H1 (cell line): Measurements from ENCODE around the gene NLRX1. TPM values are rescaled to one million over a fixed set of nuclear protein-coding genes. Genes with fewer than 3 reads are reported as not detected.

Source experiments
- CTCF ChIA-PET: fragments of 300-600 bp; sonication (Branson Sonifier 250); formaldehyde crosslinking; loops from one replicate; lab custom pipeline; 2021; ENCODE audit not compliant: partially characterized antibody; lab: Charles Lee
- POLR2A ChIA-PET: fragments of 300-600 bp; sonication (Branson Sonifier 250); formaldehyde crosslinking; loops from one replicate; lab custom pipeline; 2021; ENCODE audit warnings: inconsistent platforms; ENCODE audit not compliant: partially characterized antibody; lab: Charles Lee
- DNase-seq, 2 experiments: peaks; one replicate each; pipeline versions ENCODE4 v3.0.0 to v3.0.0-alpha.2; 2010 to 2022; ENCODE audit warnings: low spot score in 2 of 2, low read depth in 1 of 2, mixed read lengths in 1 of 2
- FAIRE-seq: peaks from 2 replicates; lab custom pipeline; 2011; peaks lifted over from hg19 to GRCh38; lab: Jason Lieb, UNC
- H2AFZ ChIP-seq: 2 replicates; pipeline ENCODE4 v1.8.1; 2012; ENCODE audit warnings: low read length, inconsistent platforms
- H2AK5ac ChIP-seq: 2 replicates; pipeline ENCODE4 v1.6.1; 2013; ENCODE audit warnings: low read depth, low read length
- H2BK120ac ChIP-seq: replicated peaks from 2 replicates; pipeline ENCODE3; 2013; ENCODE audit warnings: low read depth, low read length, inconsistent platforms
- H2BK12ac ChIP-seq: 2 replicates; pipeline ENCODE4 v1.6.1; 2013; ENCODE audit warnings: low read depth, low read length
- H2BK15ac ChIP-seq: 2 replicates; pipeline ENCODE4 v1.6.1; 2013; ENCODE audit warnings: low read length
- H2BK20ac ChIP-seq: 2 replicates; pipeline ENCODE4 v1.6.1; 2013; ENCODE audit warnings: low read length
- H2BK5ac ChIP-seq: 2 replicates; pipeline ENCODE4 v1.6.1; 2013; ENCODE audit warnings: low read depth, low read length
- H3K14ac ChIP-seq: 2 replicates; pipeline ENCODE4 v1.6.1; 2013; ENCODE audit warnings: inconsistent platforms; ENCODE audit not compliant: insufficient read length
- H3K18ac ChIP-seq: 2 replicates; pipeline ENCODE4 v1.6.1; 2013; ENCODE audit warnings: low read length; ENCODE audit errors: extremely low read depth
- H3K23ac ChIP-seq: 2 replicates; pipeline ENCODE4 v1.6.1; 2013; ENCODE audit warnings: inconsistent platforms; ENCODE audit not compliant: insufficient read length
- H3K23me2 ChIP-seq: 2 replicates; pipeline ENCODE4 v1.6.1; 2013; ENCODE audit warnings: low read depth, low read length
- H3K27ac ChIP-seq: 2 replicates; pipeline ENCODE4 v1.6.1; 2011; ENCODE audit warnings: low read depth, low read length, inconsistent platforms
- H3K27me3 ChIP-seq, 4 experiments: replicated peaks in 1 of 4; 1 replicate in 1 of 4; 2 replicates in 3 of 4; pipeline versions ENCODE4 v1.6.1 to v1.8.1; 2011 to 2013; ENCODE audit warnings: low read length in 3 of 4, mild to moderate bottlenecking in 3 of 4, inconsistent platforms in 2 of 4, mixed read lengths in 2 of 4, moderate library complexity in 1 of 4; ENCODE audit not compliant: control insufficient read depth in 3 of 4, insufficient read depth in 3 of 4; ENCODE audit errors: extremely low read depth in 1 of 4
- H3K36me3 ChIP-seq, 4 experiments: 2 replicates each; pipeline versions ENCODE4 v1.6.1 to v1.8.1; 2011 to 2013; ENCODE audit warnings: mild to moderate bottlenecking in 4 of 4, low read length in 3 of 4, moderate library complexity in 2 of 4, control low read depth in 1 of 4, inconsistent platforms in 1 of 4; ENCODE audit not compliant: insufficient read depth in 4 of 4, control insufficient read depth in 2 of 4
- H3K4ac ChIP-seq: replicated peaks from 2 replicates; pipeline ENCODE3; 2013; ENCODE audit warnings: low read length, low read depth, mixed read lengths, inconsistent platforms; ENCODE audit not compliant: insufficient read length
- H3K4me1 ChIP-seq, 4 experiments: replicated peaks in 1 of 4; 1 replicate in 1 of 4; 2 replicates in 3 of 4; pipeline versions ENCODE4 v1.6.1 to v1.8.1; 2011 to 2013; ENCODE audit warnings: low read length in 3 of 4, inconsistent platforms in 2 of 4, mixed read lengths in 1 of 4; ENCODE audit not compliant: insufficient read depth in 4 of 4, control insufficient read depth in 3 of 4
- H3K4me2 ChIP-seq, 2 experiments: 2 replicates each; pipeline versions ENCODE4 v1.6.1 to v1.8.1; 2011 to 2013; ENCODE audit warnings: low read depth in 2 of 2, low read length in 2 of 2, control low read depth in 1 of 2, inconsistent platforms in 1 of 2, mild to moderate bottlenecking in 1 of 2; ENCODE audit not compliant: insufficient read depth in 1 of 2
- H3K4me3 ChIP-seq, 4 experiments: fragments of 200-600, 300-600 bp in 1 of 4; sonication (generic), shearing (Covaris generic), sonication (Bioruptor Twin) in 1 of 4; 2 replicates each; pipeline versions ENCODE4 v1.5.1 to v1.8.1; 2011 to 2016; ENCODE audit warnings: low read length in 4 of 4, low read depth in 3 of 4, control low read depth in 2 of 4, inconsistent platforms in 2 of 4, mild to moderate bottlenecking in 2 of 4, mixed read lengths in 1 of 4, moderate library complexity in 1 of 4; ENCODE audit not compliant: insufficient read depth in 2 of 4; ENCODE audit errors: extremely low read depth in 1 of 4
- H3K56ac ChIP-seq: replicated peaks from 2 replicates; pipeline ENCODE3; 2013; ENCODE audit warnings: low read depth, mild to moderate bottlenecking, mixed read lengths, low read length, inconsistent platforms; ENCODE audit not compliant: insufficient read length
- H3K79me1 ChIP-seq: 2 replicates; pipeline ENCODE4 v1.6.1; 2013; ENCODE audit warnings: low read depth, low read length, control low read depth
- H3K79me2 ChIP-seq, 2 experiments: 2 replicates each; pipeline versions ENCODE4 v1.6.1 to v1.8.1; 2012 to 2013; ENCODE audit warnings: low read length in 2 of 2, mild to moderate bottlenecking in 2 of 2, inconsistent platforms in 1 of 2; ENCODE audit not compliant: insufficient read depth in 2 of 2, control insufficient read depth in 1 of 2
- H3K9ac ChIP-seq, 4 experiments: replicated peaks in 1 of 4; 1 replicate in 1 of 4; 2 replicates in 3 of 4; pipeline versions ENCODE4 v1.6.1 to v1.8.1; 2011 to 2013; ENCODE audit warnings: low read depth in 3 of 4, low read length in 3 of 4, control low read depth in 2 of 4, mild to moderate bottlenecking in 2 of 4, moderate library complexity in 2 of 4, inconsistent platforms in 1 of 4; ENCODE audit errors: extremely low read depth in 1 of 4
- H3K9me3 ChIP-seq, 2 experiments: 2 replicates each; pipeline versions ENCODE4 v1.6.1 to v1.8.1; 2012 to 2013; ENCODE audit warnings: mild to moderate bottlenecking in 2 of 2, moderate library complexity in 2 of 2, control low read depth in 1 of 2, inconsistent platforms in 1 of 2, low read depth in 1 of 2, low read length in 1 of 2, mixed read lengths in 1 of 2; ENCODE audit not compliant: insufficient read depth in 2 of 2
- H4K20me1 ChIP-seq, 2 experiments: replicated peaks in 1 of 2; 2 replicates each; pipeline versions ENCODE3 to v1.8.1; 2011 to 2013; ENCODE audit warnings: inconsistent platforms in 2 of 2, low read length in 2 of 2, mild to moderate bottlenecking in 1 of 2; ENCODE audit not compliant: insufficient read depth in 2 of 2, control insufficient read depth in 1 of 2
- H4K5ac ChIP-seq: 2 replicates; pipeline ENCODE4 v1.6.1; 2013; ENCODE audit warnings: low read length, low read depth, mixed read lengths, inconsistent platforms; ENCODE audit not compliant: insufficient read length
- H4K8ac ChIP-seq: 2 replicates; pipeline ENCODE4 v1.8.0; 2013; ENCODE audit warnings: mild to moderate bottlenecking, moderate library complexity, low read length, inconsistent platforms; ENCODE audit not compliant: insufficient read depth; ENCODE audit errors: extremely low read depth
- H4K91ac ChIP-seq: replicated peaks from 2 replicates; pipeline ENCODE3; 2013; ENCODE audit warnings: low read length, mixed read lengths, inconsistent platforms; ENCODE audit not compliant: insufficient read length
- ASH2L ChIP-seq: fragments of 200-600, 300-600 bp; sonication (generic); IDR thresholded peaks from one replicate; pipeline ENCODE4 v1.7.1; 2017; ENCODE audit warnings: low read length
- CREB1 ChIP-seq: IDR thresholded peaks from 2 replicates; pipeline ENCODE4 v1.6.1; 2012; ENCODE audit warnings: inconsistent platforms
- EP300 ChIP-seq, 2 experiments: IDR thresholded peaks; 1 replicate in 1 of 2; 2 replicates in 1 of 2; pipeline ENCODE4 v1.6.1; 2011 to 2012; ENCODE audit warnings: low read depth in 2 of 2, low read length in 2 of 2, mild to moderate bottlenecking in 2 of 2, borderline replicate concordance in 1 of 2, inconsistent platforms in 1 of 2, moderate library complexity in 1 of 2
- EZH2 ChIP-seq: fragments of 200-600 bp; sonication (generic); IDR thresholded peaks from 2 replicates; pipeline ENCODE4 v1.7.1; 2012; ENCODE audit warnings: low read depth, mild to moderate bottlenecking, moderate library complexity, low read length, inconsistent platforms; ENCODE audit not compliant: severe bottlenecking
- KDM4A ChIP-seq: IDR thresholded peaks from one replicate; pipeline ENCODE4 v1.7.1; 2012; ENCODE audit warnings: low read depth, mild to moderate bottlenecking, moderate library complexity, low read length, inconsistent platforms; ENCODE audit not compliant: severe bottlenecking
- NRF1 ChIP-seq: IDR thresholded peaks from 2 replicates; pipeline ENCODE4 v1.6.1; 2011; ENCODE audit warnings: mild to moderate bottlenecking, low read depth, low read length, improper control_type of control experiment
- PHF8 ChIP-seq: fragments of 200-600 bp; sonication (generic); conservative IDR thresholded peaks from 2 replicates; pipeline ENCODE4 v1.7.1; 2012; ENCODE audit warnings: low read depth, mild to moderate bottlenecking, inconsistent platforms, low read length, moderate library complexity
- SAP30 ChIP-seq: fragments of 300-600 bp; sonication (generic); IDR thresholded peaks from 2 replicates; pipeline ENCODE4 v1.7.1; 2012; ENCODE audit warnings: low read length, moderate library complexity, mild to moderate bottlenecking, inconsistent platforms; ENCODE audit not compliant: insufficient read depth, insufficient replicate concordance
- SIN3A ChIP-seq, 2 experiments: IDR thresholded peaks in 1 of 2; conservative IDR thresholded peaks in 1 of 2; 2 replicates each; pipeline ENCODE4 v1.6.1; 2011 to 2012; ENCODE audit warnings: low read length in 2 of 2, improper control_type of control experiment in 1 of 2, low read depth in 1 of 2, mild to moderate bottlenecking in 1 of 2
- WGBS, 2 experiments: shearing (Covaris generic) in 1 of 2; methylation state at CpG; one replicate each; pipeline versions ENCODE4 v1.1.6 to v1.1.7; 2013 to 2015; ENCODE audit warnings: low lambda C conversion rate in 2 of 2, mixed read lengths in 2 of 2, inconsistent platforms in 1 of 2, low coverage in 1 of 2, missing lambda C conversion rate in 1 of 2; ENCODE audit not compliant: insufficient replicate concordance in 2 of 2, insufficient coverage in 1 of 2, insufficient read length in 1 of 2; ENCODE audit errors: extremely low coverage in 1 of 2, missing lambda C conversion rate in 1 of 2; 5-methylcytosine and 5-hydroxymethylcytosine counted together
- polyA plus RNA-seq, 7 experiments: library from polyadenylated mRNA; depleted of rRNA in 3 of 7; stranded (reverse) in 5 of 7; unstranded in 2 of 7; fragments of >200 nt in 5 of 7; fragments of 200-250 nt in 2 of 7; gene quantifications; 1 replicate in 5 of 7; 2 replicates in 1 of 7; 4 replicates in 1 of 7; pipeline versions ENCODE4 v1.2.1 to v1.2.3, GENCODE V29; 2011 to 2013; ENCODE audit warnings: missing spikeins in 2 of 7, mixed read lengths in 2 of 7
- total RNA-seq: library from RNA; stranded (reverse); fragmentation: NEBNext Ultra II Directional; extraction: Animal tissue kit (Norgen Biotek cat#: 25700); gene quantifications from 2 replicates; pipeline ENCODE4 v1.2.1, GENCODE V29; 2021

NLRX1 gene
- total and polyA plus RNA-seq, 2 of the 8 experiments (the other 6 are each of a cell fraction or from before 2014, with no cell fraction given), result 13.2 to 18.6 TPM

DNA sequence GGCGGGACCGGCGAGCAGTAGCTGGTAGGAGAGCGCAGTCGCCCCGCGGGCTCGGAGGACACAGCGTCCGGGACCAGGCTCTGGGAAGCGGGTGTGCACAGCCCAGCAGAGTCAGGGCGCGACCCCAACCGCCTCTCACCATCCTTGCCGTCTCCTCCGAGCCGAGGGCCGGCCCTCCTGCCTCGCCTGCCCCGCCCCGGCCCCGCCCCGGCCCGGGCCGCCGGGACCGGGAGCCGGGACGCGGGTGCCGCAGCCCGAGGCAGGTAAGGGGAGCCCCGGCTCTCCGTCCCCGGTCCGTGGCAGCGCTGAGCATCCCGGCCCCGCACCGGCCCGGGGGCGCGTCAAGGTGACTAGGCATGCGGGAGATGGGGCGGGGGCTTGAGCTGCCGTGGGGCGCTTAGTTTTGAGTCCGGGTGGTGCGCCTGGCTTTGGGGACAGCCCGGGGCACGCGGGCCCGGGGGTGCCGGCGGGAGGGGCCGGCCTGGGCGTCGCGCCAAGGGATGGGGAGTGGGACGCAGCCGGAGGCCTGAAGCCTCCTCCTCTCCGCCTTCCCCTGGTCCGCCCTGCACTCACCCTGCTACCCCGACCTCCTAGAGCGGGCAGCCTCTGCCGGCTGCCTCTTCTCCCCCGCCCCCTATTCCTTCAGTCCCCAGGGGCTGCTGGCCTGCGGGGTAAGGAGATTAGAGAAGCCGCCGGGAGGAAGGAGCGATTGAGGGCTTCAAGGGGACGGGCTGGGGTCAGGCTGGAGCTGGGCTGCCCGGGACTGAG, 19.3 kb upstream of the NLRX1 start, which contains the start of gene ABCG4:
TSS of gene ABCG4 (plus strand) at position 35 of the 768 bp plus-strand sequence. CDS start 914 bp downstream, outside the sequence.
- Histone ChIP-seq H3K9me3 (no peaks in the 10 kb centered on the region), H2AFZ (peak within 1 kb of the TSS; percentile 28), H2AK5ac (no peak within 1 kb of the TSS), H3K18ac (peak within 1 kb of the TSS; percentile 15), H2BK20ac (peak within 1 kb of the TSS; percentile 21; the same call in 1 of the 2 replicates), H3K4me3 (peak within 1 kb of the TSS; percentile 35 to 83 (median 66)), H3K56ac (no peak within 1 kb of the TSS), H2BK5ac (no peak within 1 kb of the TSS), H4K8ac (no peak within 1 kb of the TSS), H3K4me2 (peak within 1 kb of the TSS; percentile 90 to 96), H3K23ac (no peak within 1 kb of the TSS), H2BK15ac (peak within 1 kb of the TSS; percentile 32; the same call in 1 of the 2 replicates), H3K23me2 (peaks cover 12% of the 10 kb centered on the region; the same call in 1 of the 2 replicates), H3K27me3 (peaks cover 16 to 42% (median 33%) of the 10 kb centered on the region in 4 experiments), H3K27ac (no peak within 1 kb of the TSS), H3K36me3 (no peaks in the 10 kb centered on the region), H4K20me1 (no peaks in the 10 kb centered on the region), H4K5ac (no peak within 1 kb of the TSS), H3K14ac (no peak within 1 kb of the TSS), H3K4ac (no peak within 1 kb of the TSS), H3K79me2 (no peaks in the 10 kb centered on the region), H2BK120ac (no peak within 1 kb of the TSS), H4K91ac (no peak within 1 kb of the TSS), H2BK12ac (peak within 1 kb of the TSS; percentile 65; the same call in 1 of the 2 replicates), H3K9ac (peak within 1 kb of the TSS in 1 of 4 experiments; percentile 9; a peak in 1 of 7 replicates), H3K4me1 (peaks cover 5 to 16% (median 11%) of the 10 kb centered on the region in 4 experiments), H3K79me1 (no peaks in the 10 kb centered on the region)
- DNase-seq (peak in 1 of 2 experiments; percentile 69), FAIRE-seq (no peak)
- 3% methylated on average over 37 of the region's 73 CpGs; no CpG with 5 or more reads in 1 of the 2 experiments for WGBS, 2 experiments
- ChIA-PET POLR2A (interaction anchor here (0.6 to 7.7 kb wide), 9 partner anchors 8 to 177 kb away, joined by 3 to 58 read pairs (median 4); partner anchors contain the start of genes HINFP, HMBS and NLRX1), CTCF (interaction anchor here (0.7 to 23.6 kb wide), 11 partner anchors 6 to 136 kb away, joined by 3 to 389 read pairs (median 6); partner anchors contain the start of genes C2CD2L, CBL, NHERF4 and NLRX1)
- peak; percentile 45 for TF ChIP-seq EZH2
- peak; percentile 33 for TF ChIP-seq ASH2L
- 0 out of 4 replicates have a peak, but pooled peaks have one; percentile 32 to 40 for TF ChIP-seq SIN3A (conservative IDR thresholded peaks at IDR 0.05 in 1 of 2, IDR thresholded peaks at IDR 0.05 in 1 of 2; ENCODE audit: low read depth in 1 of 2, low read length in 2 of 2)
- TF ChIP-seq EP300 (IDR thresholded peaks at IDR 0.05; ENCODE audit: borderline replicate concordance in 1 of 2, low read depth in 2 of 2, low read length in 2 of 2), result no peak
- TF ChIP-seq CREB1, result no peak
- TF ChIP-seq KDM4A, result peak; percentile 53
- TF ChIP-seq PHF8, result 0 out of 2 replicates have a peak, but pooled peaks have one; percentile 6
- peak; percentile 36 for TF ChIP-seq SAP30
- no peak for TF ChIP-seq NRF1
